Measurements from ENCODE around the gene SLC2A4RG.

GRCh38 chr20:63694584-63695423, 44.8 kb upstream of the SLC2A4RG start:
- TF ChIP-seq CTCF (conservative IDR thresholded peaks at IDR 0.05; ENCODE audit: low read depth, low read length) (no peak), POLR2A (IDR thresholded peaks at IDR 0.05; ENCODE audit: low read depth, low read length) (no peak), RAD21 (IDR thresholded peaks at IDR 0.05; ENCODE audit: low read length) (no peak), USF2 (IDR thresholded peaks at IDR 0.05; ENCODE audit: low read depth, low read length) (no peak), NFE2L2 (IDR thresholded peaks at IDR 0.05; ENCODE audit: low read depth, low read length) (no peak), RFX5 (IDR thresholded peaks at IDR 0.05; ENCODE audit: low read depth, low read length) (no peak), CEBPB (IDR thresholded peaks at IDR 0.05; ENCODE audit: low read depth, low read length) (no peak), MAFK (IDR thresholded peaks at IDR 0.05; ENCODE audit: low read depth, low read length) (no peak), SMC3 (IDR thresholded peaks at IDR 0.05; ENCODE audit: low read depth, low read length) (no peak), MXI1 (IDR thresholded peaks at IDR 0.05; ENCODE audit: borderline replicate concordance, low read depth, low read length) (no peak), MAZ (IDR thresholded peaks at IDR 0.05; ENCODE audit: borderline replicate concordance, low read depth, low read length) (no peak), RCOR1 (IDR thresholded peaks at IDR 0.05; ENCODE audit: insufficient replicate concordance, low read length) (no peak)
- TF ChIP-seq, protein P1, sequence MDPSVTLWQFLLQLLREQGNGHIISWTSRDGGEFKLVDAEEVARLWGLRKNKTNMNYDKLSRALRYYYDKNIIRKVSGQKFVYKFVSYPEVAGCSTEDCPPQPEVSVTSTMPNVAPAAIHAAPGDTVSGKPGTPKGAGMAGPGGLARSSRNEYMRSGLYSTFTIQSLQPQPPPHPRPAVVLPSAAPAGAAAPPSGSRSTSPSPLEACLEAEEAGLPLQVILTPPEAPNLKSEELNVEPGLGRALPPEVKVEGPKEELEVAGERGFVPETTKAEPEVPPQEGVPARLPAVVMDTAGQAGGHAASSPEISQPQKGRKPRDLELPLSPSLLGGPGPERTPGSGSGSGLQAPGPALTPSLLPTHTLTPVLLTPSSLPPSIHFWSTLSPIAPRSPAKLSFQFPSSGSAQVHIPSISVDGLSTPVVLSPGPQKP (IDR thresholded peaks at IDR 0.05; ENCODE audit: borderline replicate concordance, low read depth, low read length) = no peak

Data from IMR-90 (cell line).